Endothelial cell of umbilical vein (primary cell): ENCODE measurements around the gene MARCHF9. TPM values are rescaled to one million over a fixed set of nuclear protein-coding genes. Genes with fewer than 3 reads are reported as not detected.

Experiments used
- BruUV-seq: library from RNA; stranded (reverse); fragments of 400-500 nt; replicated peaks from 2 replicates; lab custom pipeline; 2021; lab: Mats Ljungman, UMichigan
- CTCF ChIA-PET: fragments of 300-600, 350-600 bp; sonication (Branson Sonifier 250); formaldehyde crosslinking; loops from one replicate; lab custom pipeline; 2021; ENCODE audit warnings: antibody characterized with exemption, inconsistent platforms; lab: Charles Lee
- POLR2A ChIA-PET: fragments of 300-600, 350-600 bp; sonication (Branson Sonifier 250); formaldehyde crosslinking; loops from one replicate; lab custom pipeline; 2021; ENCODE audit warnings: antibody characterized with exemption, inconsistent platforms; lab: Charles Lee
- DNase-seq: peaks from one replicate; pipeline ENCODE4 v3.0.0-alpha.2; 2011; ENCODE audit warnings: low read depth, low spot score
- FAIRE-seq: peaks from 2 replicates; lab custom pipeline; 2011; peaks lifted over from hg19 to GRCh38; lab: Jason Lieb, UNC
- H2AFZ ChIP-seq: 2 replicates; pipeline ENCODE4 v1.6.0; 2012; ENCODE audit warnings: low read depth, low read length, control low read depth, inconsistent platforms
- H3K27ac ChIP-seq: 2 replicates; pipeline ENCODE4 v1.5.1; 2011; ENCODE audit warnings: low read depth, mild to moderate bottlenecking, control low read depth, low read length, moderate library complexity; ENCODE audit not compliant: insufficient read depth
- H3K27me3 ChIP-seq, 2 experiments: 2 replicates each; pipeline versions ENCODE4 v1.6.0 to v1.6.1; 2011; ENCODE audit warnings: low read length in 2 of 2, mixed read lengths in 1 of 2; ENCODE audit not compliant: control insufficient read depth in 2 of 2, insufficient read depth in 2 of 2
- H3K36me3 ChIP-seq, 2 experiments: 2 replicates in 1 of 2; 3 replicates in 1 of 2; pipeline ENCODE4 v1.5.1; 2011; ENCODE audit warnings: low read length in 2 of 2, mild to moderate bottlenecking in 1 of 2, moderate library complexity in 1 of 2; ENCODE audit not compliant: control insufficient read depth in 2 of 2, insufficient read depth in 2 of 2; ENCODE audit errors: extremely low read depth in 1 of 2
- H3K4me1 ChIP-seq: 3 replicates; pipeline ENCODE4 v1.5.1; 2011; ENCODE audit warnings: mild to moderate bottlenecking, low read length; ENCODE audit not compliant: control insufficient read depth, insufficient read depth; ENCODE audit errors: extremely low read depth
- H3K4me2 ChIP-seq: 2 replicates; pipeline ENCODE4 v1.6.1; 2011; ENCODE audit warnings: low read length, control low read depth, mixed read lengths; ENCODE audit not compliant: insufficient read depth
- H3K4me3 ChIP-seq, 3 experiments: fragments of 200-600 bp in 1 of 3; sonication (generic), shearing (Covaris generic) in 1 of 3; replicated peaks in 1 of 3; 2 replicates each; pipeline ENCODE4 v1.5.1; 2011 to 2016; ENCODE audit warnings: control low read depth in 3 of 3, low read length in 3 of 3, mild to moderate bottlenecking in 2 of 3, inconsistent platforms in 1 of 3, low read depth in 1 of 3, moderate library complexity in 1 of 3; ENCODE audit not compliant: insufficient read depth in 1 of 3
- H3K79me2 ChIP-seq: 2 replicates; pipeline ENCODE4 v1.6.0; 2012; ENCODE audit warnings: low read length, inconsistent platforms; ENCODE audit not compliant: control insufficient read depth, insufficient read depth
- H3K9ac ChIP-seq: replicated peaks from 2 replicates; pipeline ENCODE3; 2011; ENCODE audit warnings: low read length, control low read depth; ENCODE audit not compliant: insufficient read depth; ENCODE audit errors: extremely low read depth
- H3K9me1 ChIP-seq: replicated peaks from 3 replicates; pipeline ENCODE4 v1.6.0; 2011; ENCODE audit warnings: mild to moderate bottlenecking, low read length; ENCODE audit not compliant: control insufficient read depth, insufficient read depth; ENCODE audit errors: extremely low read depth
- H3K9me3 ChIP-seq: replicated peaks from 2 replicates; pipeline ENCODE4 v1.5.1; 2012; ENCODE audit warnings: low read length, inconsistent platforms; ENCODE audit not compliant: control insufficient read depth, insufficient read depth
- H4K20me1 ChIP-seq: replicated peaks from 2 replicates; pipeline ENCODE3; 2011; ENCODE audit warnings: mild to moderate bottlenecking, low read length; ENCODE audit not compliant: control insufficient read depth, insufficient read depth; ENCODE audit errors: extremely low read depth
- EZH2 ChIP-seq: IDR thresholded peaks from 2 replicates; pipeline ENCODE4 v1.6.1; 2012; ENCODE audit warnings: borderline replicate concordance, low read depth, mild to moderate bottlenecking, moderate library complexity, low read length, inconsistent platforms; ENCODE audit not compliant: severe bottlenecking
- FOS ChIP-seq: IDR thresholded peaks from 2 replicates; pipeline ENCODE4 v1.6.1; 2011; ENCODE audit warnings: mild to moderate bottlenecking, low read length, moderate library complexity, borderline replicate concordance; ENCODE audit not compliant: insufficient read depth
- GATA2 ChIP-seq: IDR thresholded peaks from 2 replicates; pipeline ENCODE4 v1.7.0; 2011; ENCODE audit warnings: low read depth, mild to moderate bottlenecking, moderate library complexity, mixed read lengths, low read length; ENCODE audit not compliant: insufficient read length, insufficient read depth
- POLR2A ChIP-seq: IDR thresholded peaks from 2 replicates; pipeline ENCODE4 v1.6.1; 2012; ENCODE audit warnings: low read depth, mild to moderate bottlenecking, control low read depth, low read length
- POLR2AphosphoS5 ChIP-seq: IDR thresholded peaks from 2 replicates; pipeline ENCODE4 v1.6.1; 2012; ENCODE audit warnings: low read depth, mild to moderate bottlenecking, control low read depth, low read length, moderate library complexity; ENCODE audit not compliant: insufficient read depth
- dilution Hi-C: fragments of 300-500 bp; cut with MboI; formaldehyde crosslinking; loops from one replicate; pipeline ENCODE4 v1.15.0; 2019; ENCODE audit warnings: low sequenced_read_pairs; ENCODE audit not compliant: extremely low pct_ligation_motif_present
- intact Hi-C: fragments of 100-400 bp; cut with micrococcal nuclease; formaldehyde crosslinking; loops from one replicate; pipeline ENCODE4 v1.10.0; 2022
- polyA plus RNA-seq, 4 experiments: library from polyadenylated mRNA; depleted of rRNA in 3 of 4; stranded (reverse) in 3 of 4; unstranded in 1 of 4; fragments of >200 nt; gene quantifications; 2 replicates each; pipeline versions ENCODE4 v1.2.1 to v1.2.3, GENCODE V29; 2011 to 2012; ENCODE audit warnings: missing spikeins in 1 of 4
- total RNA-seq: library from RNA; stranded (reverse); gene quantifications from 2 replicates; pipeline ENCODE4 v1.2.3, GENCODE V29; 2021
- TF ChIP-seq, protein P1 (sequence below): IDR thresholded peaks from 2 replicates; pipeline ENCODE4 v1.6.1; 2011; ENCODE audit not compliant: insufficient read depth, insufficient read length

Gene MARCHF9
- total and polyA plus RNA-seq, 2 donors (not counting 3 experiments of a cell fraction or from before 2014, with no cell fraction given), result 4.6 to 4.8 TPM

DNA sequence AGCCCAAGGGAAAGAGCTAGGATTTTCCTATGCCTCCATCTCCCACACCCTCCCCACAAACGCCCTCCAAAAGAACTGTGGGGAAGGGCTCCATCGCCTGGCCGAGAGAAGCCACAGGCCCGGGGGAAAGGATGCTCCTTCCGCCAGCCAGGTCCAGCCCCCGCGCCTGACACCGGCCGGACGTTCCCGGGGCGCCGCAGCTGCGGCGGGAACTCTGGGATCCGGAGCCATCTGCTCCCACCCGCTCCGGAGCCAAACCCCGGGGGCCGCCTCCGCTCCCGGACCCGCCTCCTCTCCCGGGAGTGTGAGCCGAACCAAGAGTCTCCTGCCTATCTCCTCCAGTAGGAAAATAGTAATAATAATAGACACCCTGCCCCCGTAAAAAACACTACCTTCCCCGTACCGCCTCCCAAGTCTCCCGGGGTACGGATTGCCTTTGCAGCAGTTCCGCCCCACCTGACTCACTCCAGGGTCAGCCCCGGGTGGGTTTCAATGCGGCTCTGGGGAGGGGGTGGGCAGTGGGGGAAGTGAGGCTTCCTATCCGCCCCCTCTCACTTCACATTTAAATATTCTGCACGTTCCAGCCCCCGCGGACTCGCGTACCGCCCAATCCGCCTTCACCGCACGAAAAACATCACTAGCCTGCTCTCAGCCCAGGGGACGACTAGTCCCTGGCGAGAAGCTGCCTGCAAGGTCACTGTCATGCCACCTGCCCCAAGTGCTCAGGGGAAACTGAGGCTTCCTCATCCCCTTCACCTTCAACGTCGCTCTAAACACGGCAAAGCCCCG is 18.8 kb upstream of the MARCHF9 start:
- POLR2A ChIA-PET, result no interaction called here
- CTCF ChIA-PET, result interaction anchor here (1.0 to 6.1 kb wide), 6 partner anchors 8 to 153 kb away, joined by 4 to 48 read pairs (median 7); partner anchors contain the start of gene TSPAN31
- dilution Hi-C loops, result no loop called here
- no peak overlapping the region for H3K4me3 ChIP-seq
- H4K20me1 ChIP-seq, result no peaks in the 10 kb centered on the region
- H3K4me2 ChIP-seq, result no peak overlapping the region
- TF ChIP-seq EZH2 (peak; percentile 58), FOS (no peak)
- H3K9me1 ChIP-seq, result no peaks in the 10 kb centered on the region
- BruUV-seq, result no TSS peak
- H2AFZ ChIP-seq, result no peak overlapping the region
- FAIRE-seq (peak; percentile 48), DNase-seq (no peak)
- no peaks in the 10 kb centered on the region for H3K9me3 ChIP-seq
- no peak overlapping the region for H3K27ac ChIP-seq
- peaks cover 4% of the 10 kb centered on the region for H3K4me1 ChIP-seq
- no peak overlapping the region for H3K9ac ChIP-seq
- H3K27me3 ChIP-seq, result peaks cover 80 to 84% of the 10 kb centered on the region in 2 experiments
- no peaks in the 10 kb centered on the region for H3K79me2 ChIP-seq
- no peaks in the 10 kb centered on the region for H3K36me3 ChIP-seq
- intact Hi-C loops, result no loop called here

DNA sequence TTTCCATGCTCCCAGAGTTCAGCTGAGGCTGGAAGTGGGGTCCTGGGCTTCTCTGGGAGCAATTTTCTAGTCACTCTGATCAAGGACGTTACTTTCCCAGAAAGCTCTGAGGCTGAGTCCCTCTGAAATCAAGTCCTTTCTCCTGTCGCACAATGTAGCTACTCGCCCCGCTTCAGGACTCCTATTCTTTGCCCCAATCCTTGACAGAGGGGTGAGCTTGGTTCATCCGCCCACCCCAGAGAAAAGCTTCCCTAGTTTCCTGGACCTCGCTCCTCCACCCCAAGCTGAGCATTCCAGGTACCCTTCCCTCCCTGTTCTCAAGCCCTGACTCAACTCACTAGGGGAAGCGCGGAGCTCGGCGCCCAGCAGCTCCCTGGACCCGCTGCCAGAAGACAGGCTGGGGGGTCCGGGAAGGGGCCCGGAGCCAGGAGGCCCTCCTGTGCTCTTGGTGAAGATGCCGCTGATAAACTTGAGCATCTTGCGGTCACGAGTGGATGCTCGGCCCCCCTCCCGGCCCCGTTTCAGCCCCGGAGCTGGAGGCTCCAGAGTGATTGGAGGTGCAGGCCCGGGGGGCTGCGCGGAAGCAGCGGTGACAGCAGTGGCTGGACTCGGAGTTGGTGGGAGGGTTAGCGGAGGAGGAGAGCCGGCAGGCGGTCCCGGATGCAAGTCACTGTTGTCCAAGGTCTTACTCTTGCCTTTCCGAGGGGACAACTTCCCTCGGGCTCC is 18.0 kb upstream of the MARCHF9 start:
- BruUV-seq, result no TSS peak
- no peaks in the 10 kb centered on the region for H3K36me3 ChIP-seq
- no peak overlapping the region for H3K4me2 ChIP-seq
- no peak overlapping the region for H3K27ac ChIP-seq
- no peaks in the 10 kb centered on the region for H4K20me1 ChIP-seq
- TF ChIP-seq EZH2 (no peak), POLR2AphosphoS5 (no peak), POLR2A (no peak), GATA2 (no peak)
- TF ChIP-seq, protein P1, sequence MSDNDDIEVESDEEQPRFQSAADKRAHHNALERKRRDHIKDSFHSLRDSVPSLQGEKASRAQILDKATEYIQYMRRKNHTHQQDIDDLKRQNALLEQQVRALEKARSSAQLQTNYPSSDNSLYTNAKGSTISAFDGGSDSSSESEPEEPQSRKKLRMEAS, result no peak
- no peaks in the 10 kb centered on the region for H3K9me3 ChIP-seq
- H2AFZ ChIP-seq, result no peak overlapping the region
- dilution Hi-C loops (no loop called here), intact Hi-C loops (loop anchor here (1.0 kb wide), 1 partner anchor 154 kb away; no protein-coding TSS in a partner anchor)
- H3K9ac ChIP-seq, result no peak overlapping the region
- no peak for DNase-seq
- no peaks in the 10 kb centered on the region for H3K79me2 ChIP-seq
- no peaks in the 10 kb centered on the region for H3K9me1 ChIP-seq
- ChIA-PET CTCF (interaction anchor here (1.0 to 6.1 kb wide), 4 partner anchors 11 to 154 kb away, joined by 4 to 48 read pairs (median 7); no protein-coding TSS in a partner anchor), POLR2A (no interaction called here)
- peaks cover 75 to 77% of the 10 kb centered on the region in 2 experiments for H3K27me3 ChIP-seq
- no peak overlapping the region for H3K4me3 ChIP-seq
- H3K4me1 ChIP-seq, result peaks cover 5% of the 10 kb centered on the region
- no peak for FAIRE-seq
